OCI-LY7 (cell line): ENCODE data around the gene SLC9A3. TPM values are rescaled to one million over a fixed set of nuclear protein-coding genes. Genes with fewer than 3 reads are reported as not detected.

Source experiments
- BruUV-seq: library from RNA; stranded (reverse); fragments of 400-500 nt; replicated peaks from 2 replicates; lab custom pipeline; 2021; lab: Mats Ljungman, UMichigan
- CTCF ChIA-PET: fragments of 300-600 bp; sonication (Branson Sonifier 250); formaldehyde crosslinking; loops from one replicate; lab custom pipeline; 2022; ENCODE audit warnings: antibody characterized with exemption; ENCODE audit not compliant: unreplicated experiment; lab: Charles Lee
- POLR2A ChIA-PET: fragments of 300-600 bp; sonication (Branson Sonifier 250); formaldehyde crosslinking; loops from one replicate; lab custom pipeline; 2022; ENCODE audit warnings: antibody characterized with exemption; lab: Charles Lee
- DNase-seq: peaks from one replicate; pipeline ENCODE4 v3.0.0-alpha.2; 2015; ENCODE audit warnings: low spot score
- H2AFZ ChIP-seq: fragments of 200-600 bp; sonication (generic), shearing (Covaris generic); 2 replicates; pipeline ENCODE4 v1.6.1; 2014; ENCODE audit warnings: mild to moderate bottlenecking, antibody characterized with exemption, low read length, moderate library complexity
- H3K27ac ChIP-seq: fragments of 200-600 bp; sonication (generic); 2 replicates; pipeline ENCODE4 v1.5.1; 2014; ENCODE audit warnings: mixed run types, low read depth, mild to moderate bottlenecking, moderate library complexity, low read length, inconsistent platforms; ENCODE audit not compliant: poor library complexity, severe bottlenecking
- H3K36me3 ChIP-seq: fragments of 200-600 bp; sonication (generic); 2 replicates; pipeline ENCODE4 v1.6.1; 2014; ENCODE audit warnings: mild to moderate bottlenecking, antibody characterized with exemption, low read length, moderate library complexity, mixed read lengths; ENCODE audit not compliant: insufficient read depth
- H3K4me1 ChIP-seq: fragments of 200-600 bp; sonication (generic); 2 replicates; pipeline ENCODE4 v1.5.1; 2014; ENCODE audit warnings: mild to moderate bottlenecking, low read length; ENCODE audit not compliant: insufficient read depth, poor library complexity, severe bottlenecking
- H3K4me2 ChIP-seq: fragments of 200-600 bp; sonication (generic); 2 replicates; pipeline ENCODE4 v1.6.1; 2014; ENCODE audit warnings: mild to moderate bottlenecking, low read length
- H3K4me3 ChIP-seq: fragments of 200-600 bp; sonication (generic); 2 replicates; pipeline ENCODE4 v1.5.1; 2014; ENCODE audit warnings: mild to moderate bottlenecking, low read depth, low read length; ENCODE audit not compliant: poor library complexity, severe bottlenecking
- H3K79me2 ChIP-seq: fragments of 200-600 bp; sonication (generic); 2 replicates; pipeline ENCODE4 v1.6.1; 2016; ENCODE audit warnings: low read depth, mild to moderate bottlenecking, low read length, moderate library complexity, mixed read lengths; ENCODE audit not compliant: insufficient read depth
- H3K9me2 ChIP-seq: fragments of 200-600 bp; sonication (generic); 2 replicates; pipeline ENCODE4 v1.6.1; 2016; ENCODE audit warnings: mild to moderate bottlenecking, low read length, mixed read lengths; ENCODE audit not compliant: insufficient read depth
- H3K9me3 ChIP-seq: fragments of 200-600 bp; sonication (generic); 2 replicates; pipeline ENCODE4 v1.6.1; 2014; ENCODE audit warnings: mild to moderate bottlenecking, mixed run types, low read length, mixed read lengths
- H4K20me1 ChIP-seq: fragments of 200-600 bp; sonication (generic); 2 replicates; pipeline ENCODE4 v1.6.1; 2014; ENCODE audit warnings: mild to moderate bottlenecking, antibody characterized with exemption, low read length, moderate library complexity, mixed read lengths; ENCODE audit not compliant: insufficient read depth
- CTCF ChIP-seq: fragments of 200-600 bp; sonication (generic); conservative IDR thresholded peaks from 2 replicates; pipeline ENCODE4 v1.5.1; 2014; ENCODE audit warnings: mild to moderate bottlenecking, antibody characterized with exemption, low read length, moderate library complexity, mixed read lengths
- EZH2phosphoT487 ChIP-seq: fragments of 200-600 bp; sonication (generic); IDR thresholded peaks from 2 replicates; pipeline ENCODE4 v1.6.1; 2018; ENCODE audit warnings: low read depth, borderline replicate concordance, mild to moderate bottlenecking, mixed run types, antibody characterized with exemption, low read length, moderate library complexity, mixed read lengths
- intact Hi-C: fragments of 100-400 bp; cut with micrococcal nuclease; formaldehyde crosslinking; loops from one replicate; pipeline ENCODE4 v1.10.0; 2022; ENCODE audit not compliant: unreplicated experiment
- total RNA-seq, 2 experiments: library from RNA; depleted of rRNA in 1 of 2; stranded (reverse); fragments of >200 nt in 1 of 2; shearing (Covaris generic) in 1 of 2; gene quantifications; 2 replicates each; pipeline ENCODE4 v1.2.3, GENCODE V29; 2014 to 2022

Gene SLC9A3
- total RNA-seq, 2 experiments from 2014 or later: 2.0 to 4.3 TPM

- H4K20me1 ChIP-seq: no peaks in the 10 kb centered on the region
- CTCF ChIA-PET: interaction anchor here (1.1 kb wide), 1 partner anchor 41 kb away, joined by 3 read pairs; no protein-coding TSS in a partner anchor
- TF ChIP-seq CTCF: no peak
- TF ChIP-seq EZH2phosphoT487: no peak
- peaks cover 71% of the 10 kb centered on the region for H3K36me3 ChIP-seq
- H3K79me2 ChIP-seq: peaks cover 14% of the 10 kb centered on the region; the same call in 1 of the 2 replicates
- intact Hi-C loops: no loop called here
- no TSS peak for BruUV-seq
- H3K9me2 ChIP-seq: no peaks in the 10 kb centered on the region
- no peak for DNase-seq
- H3K27ac ChIP-seq: no peak overlapping the region
- peaks cover 8% of the 10 kb centered on the region for H3K4me1 ChIP-seq
- H3K4me2 ChIP-seq: no peak overlapping the region
- peaks cover 18% of the 10 kb centered on the region; the same call in 1 of the 2 replicates for H3K9me3 ChIP-seq
- no peak overlapping the region for H3K4me3 ChIP-seq
- H2AFZ ChIP-seq: no peak overlapping the region
- POLR2A ChIA-PET: no interaction called here
These were observed 76.0 kb downstream of the SLC9A3 start for GRCh38 chr5:448061-448765.

- H3K79me2 ChIP-seq: peaks cover 14% of the 10 kb centered on the region; the same call in 1 of the 2 replicates
- H3K36me3 ChIP-seq: peaks cover 64% of the 10 kb centered on the region
- no peak for TF ChIP-seq CTCF
- TF ChIP-seq EZH2phosphoT487: no peak
- H3K9me3 ChIP-seq: peaks cover 17% of the 10 kb centered on the region; the same call in 1 of the 2 replicates
- no peak for DNase-seq
- no peak overlapping the region for H2AFZ ChIP-seq
- H3K4me3 ChIP-seq: no peak overlapping the region
- no peaks in the 10 kb centered on the region for H4K20me1 ChIP-seq
- no peak overlapping the region for H3K27ac ChIP-seq
- intact Hi-C loops: no loop called here
- no TSS peak for BruUV-seq
- ChIA-PET POLR2A (no interaction called here), CTCF (interaction anchor here (0.6 to 1.1 kb wide), 3 partner anchors 23 to 669 kb away, joined by 3 read pairs; no protein-coding TSS in a partner anchor)
- H3K4me1 ChIP-seq: peaks cover 9% of the 10 kb centered on the region
- H3K4me2 ChIP-seq: no peak overlapping the region
- H3K9me2 ChIP-seq: no peaks in the 10 kb centered on the region
These were observed 76.7 kb downstream of the SLC9A3 start for GRCh38 chr5:447501-447900.

GRCh38 chr5:446883-447263, 77.4 kb downstream of the SLC9A3 start:
- Histone ChIP-seq H3K9me2 (no peaks in the 10 kb centered on the region), H3K36me3 (peaks cover 57% of the 10 kb centered on the region), H4K20me1 (no peaks in the 10 kb centered on the region), H3K79me2 (peaks cover 14% of the 10 kb centered on the region; the same call in 1 of the 2 replicates), H2AFZ (no peak overlapping the region), H3K9me3 (peaks cover 10% of the 10 kb centered on the region; the same call in 1 of the 2 replicates), H3K4me3 (no peak overlapping the region), H3K27ac (no peak overlapping the region), H3K4me2 (no peak overlapping the region), H3K4me1 (peaks cover 15% of the 10 kb centered on the region)
- ChIA-PET CTCF (interaction anchor here (0.6 to 1.1 kb wide), 3 partner anchors 22 to 670 kb away, joined by 3 read pairs; no protein-coding TSS in a partner anchor), POLR2A (interaction anchor here (0.8 kb wide), 1 partner anchor 24 kb away, joined by 4 read pairs; no protein-coding TSS in a partner anchor)
- intact Hi-C loops: no loop called here
- DNase-seq: peak; percentile 68
- TF ChIP-seq EZH2phosphoT487 (no peak), CTCF (peak; percentile 82)
- BruUV-seq: no TSS peak
